HepG2 (cell line): ENCODE results near the gene EFEMP2. TPM values are rescaled to one million over a fixed set of nuclear protein-coding genes. Genes with fewer than 3 reads are reported as not detected.

ENCODE experiments used
- ARID5B ChIP-seq: IDR thresholded peaks from 2 replicates; pipeline ENCODE4 v1.4.0; 2020; ENCODE audit warnings: mild to moderate bottlenecking, missing genetic modification reagents
- ATM ChIP-seq: fragments of 450-650 bp; IDR thresholded peaks from 2 replicates; pipeline ENCODE4 v1.7.1; 2017; ENCODE audit warnings: mild to moderate bottlenecking, borderline replicate concordance
- CEBPG ChIP-seq: IDR thresholded peaks from 2 replicates; pipeline ENCODE4 v1.6.1; 2016
- DPF2 ChIP-seq: sonication (generic); formaldehyde crosslinking; IDR thresholded peaks from 2 replicates; pipeline ENCODE4 v1.4.0; 2020; ENCODE audit warnings: mild to moderate bottlenecking, low read depth, missing genetic modification reagents, borderline replicate concordance
- ELF1 ChIP-seq: sonication (generic); formaldehyde crosslinking; IDR thresholded peaks from 2 replicates; pipeline ENCODE4 v1.4.0; 2020; ENCODE audit warnings: missing genetic modification reagents
- FIP1L1 ChIP-seq: fragments of 200-400 bp; formaldehyde crosslinking; IDR thresholded peaks from 2 replicates; pipeline ENCODE4 v1.6.1; 2018; ENCODE audit warnings: low read depth, mild to moderate bottlenecking, low read length, moderate library complexity, borderline replicate concordance; ENCODE audit not compliant: insufficient read depth
- FOSL2 ChIP-seq: sonication (generic); formaldehyde crosslinking; IDR thresholded peaks from 2 replicates; pipeline ENCODE4 v1.4.0; 2020; ENCODE audit warnings: missing genetic modification reagents
- FOXK2 ChIP-seq: fragments of 450-650 bp; IDR thresholded peaks from 2 replicates; pipeline ENCODE4 v1.6.1; 2016
- FOXP1 ChIP-seq, 2 experiments: fragments of 450-650 bp in 1 of 2; IDR thresholded peaks; 2 replicates each; pipeline ENCODE4 v1.6.1; 2017 to 2018; ENCODE audit warnings: antibody characterized with exemption in 1 of 2
- GLMP ChIP-seq: sonication (generic); formaldehyde crosslinking; IDR thresholded peaks from 2 replicates; pipeline ENCODE4 v1.9.0; 2021; ENCODE audit warnings: missing genetic modification reagents, mild to moderate bottlenecking, borderline replicate concordance
- ISL2 ChIP-seq: sonication (generic); formaldehyde crosslinking; IDR thresholded peaks from 2 replicates; pipeline ENCODE4 v1.5.0; 2020; ENCODE audit warnings: missing genetic modification reagents
- NR2F2 ChIP-seq: IDR thresholded peaks from 2 replicates; pipeline ENCODE4 v1.6.1; 2012; ENCODE audit warnings: low read depth, inconsistent platforms, borderline replicate concordance
- RBM39 ChIP-seq: fragments of 200-400 bp; formaldehyde crosslinking; IDR thresholded peaks from one replicate; pipeline ENCODE4 v1.6.1; 2018; ENCODE audit warnings: antibody characterized with exemption, mild to moderate bottlenecking, low read depth, low read length; ENCODE audit not compliant: poor library complexity, severe bottlenecking
- TSC22D2 ChIP-seq: sonication (generic); formaldehyde crosslinking; IDR thresholded peaks from 2 replicates; pipeline ENCODE4 v1.5.1; 2020; ENCODE audit warnings: missing genetic modification reagents, mild to moderate bottlenecking, borderline replicate concordance
- USF2 ChIP-seq, 2 experiments: sonication (generic) in 1 of 2; formaldehyde crosslinking in 1 of 2; IDR thresholded peaks; 2 replicates each; pipeline versions ENCODE4 v1.5.1 to v1.6.1; 2011 to 2020; ENCODE audit warnings: borderline replicate concordance in 1 of 2, low read depth in 1 of 2, low read length in 1 of 2, mild to moderate bottlenecking in 1 of 2, missing genetic modification reagents in 1 of 2, moderate library complexity in 1 of 2
- ZBED4 ChIP-seq: sonication (generic); formaldehyde crosslinking; IDR thresholded peaks from 2 replicates; pipeline ENCODE4 v1.4.0; 2020; ENCODE audit warnings: missing genetic modification reagents, borderline replicate concordance
- ZNF136 ChIP-seq: sonication (generic); formaldehyde crosslinking; IDR thresholded peaks from 2 replicates; pipeline ENCODE4 v1.8.1; 2022; ENCODE audit warnings: low read depth, mild to moderate bottlenecking, moderate library complexity, missing genetic modification reagents
- polyA plus RNA-seq, 8 experiments: library from polyadenylated mRNA; depleted of rRNA in 3 of 8; stranded (reverse) in 7 of 8; unstranded in 1 of 8; fragments of >200 nt; fragmentation: Illumina TruSeq in 4 of 8; extraction: Trizol in 4 of 8; gene quantifications; 2 replicates each; pipeline versions ENCODE4 v1.2.1 to v1.2.3, GENCODE V29; 2011 to 2016; ENCODE audit warnings: low read depth in 4 of 8, missing spikeins in 1 of 8, mixed read lengths in 1 of 8; ENCODE audit not compliant: insufficient read depth in 1 of 8
- total RNA-seq, 5 experiments: library from RNA; depleted of rRNA; stranded (reverse); fragments of >200 nt; fragmentation: Illumina TruSeq; extraction: Trizol; gene quantifications; 2 replicates each; pipeline ENCODE4 v1.2.3, GENCODE V29; 2016; ENCODE audit warnings: low read depth in 1 of 5

The EFEMP2 gene
- total and polyA plus RNA-seq, 2 of the 13 experiments (the other 11 are each of a cell fraction or from before 2014, with no cell fraction given), result 7.4 to 29.7 TPM

GRCh38 chr11:65859095-65859811 is 13.3 kb downstream of the EFEMP2 start (continued):
- TF ChIP-seq TSC22D2 (CRISPR knock-in tag) (no peak), ZNF136 (CRISPR knock-in tag) (0 out of 2 replicates have a peak, but pooled peaks have one; percentile 6), FOSL2 (CRISPR knock-in tag) (no peak), RBM39 (peak; percentile 39), FOXK2 (0 out of 2 replicates have a peak, but pooled peaks have one; percentile 5), ISL2 (CRISPR knock-in tag) (no peak; the same call in 1 of the 2 replicates), FIP1L1 (no peak), GLMP (CRISPR knock-in tag) (no peak), DPF2 (CRISPR knock-in tag) (no peak), FOXP1 (IDR thresholded peaks at IDR 0.05) (no peak), FOXP1 (CRISPR knock-in tag; IDR thresholded peaks at IDR 0.05) (no peak), CEBPG (CRISPR knock-in tag) (no peak), ELF1 (CRISPR knock-in tag) (peak; percentile 89), ATM (no peak), ZBED4 (CRISPR knock-in tag) (no peak), NR2F2 (no peak), ARID5B (CRISPR knock-in tag) (no peak), USF2 (IDR thresholded peaks at IDR 0.05; ENCODE audit: low read depth, low read length) (no peak), USF2 (CRISPR knock-in tag; IDR thresholded peaks at IDR 0.05; ENCODE audit: borderline replicate concordance) (peak; percentile 93; the same call in 1 of the 2 replicates)
